Endothelial cell of umbilical vein (primary cell): ENCODE results near the gene TIAM1. TPM values are rescaled to one million over a fixed set of nuclear protein-coding genes. Genes with fewer than 3 reads are reported as not detected.

Source experiments
- BruUV-seq: library from RNA; stranded (reverse); fragments of 400-500 nt; replicated peaks from 2 replicates; lab custom pipeline; 2021; lab: Mats Ljungman, UMichigan
- CTCF ChIA-PET: fragments of 300-600, 350-600 bp; sonication (Branson Sonifier 250); formaldehyde crosslinking; loops from one replicate; lab custom pipeline; 2021; ENCODE audit warnings: antibody characterized with exemption, inconsistent platforms; lab: Charles Lee
- POLR2A ChIA-PET: fragments of 300-600, 350-600 bp; sonication (Branson Sonifier 250); formaldehyde crosslinking; loops from one replicate; lab custom pipeline; 2021; ENCODE audit warnings: antibody characterized with exemption, inconsistent platforms; lab: Charles Lee
- DNase-seq: peaks from one replicate; pipeline ENCODE4 v3.0.0-alpha.2; 2011; ENCODE audit warnings: low read depth, low spot score
- FAIRE-seq: peaks from 2 replicates; lab custom pipeline; 2011; peaks lifted over from hg19 to GRCh38; lab: Jason Lieb, UNC
- H2AFZ ChIP-seq: 2 replicates; pipeline ENCODE4 v1.6.0; 2012; ENCODE audit warnings: low read depth, low read length, control low read depth, inconsistent platforms
- H3K27ac ChIP-seq: 2 replicates; pipeline ENCODE4 v1.5.1; 2011; ENCODE audit warnings: low read depth, mild to moderate bottlenecking, control low read depth, low read length, moderate library complexity; ENCODE audit not compliant: insufficient read depth
- H3K27me3 ChIP-seq, 2 experiments: 2 replicates each; pipeline versions ENCODE4 v1.6.0 to v1.6.1; 2011; ENCODE audit warnings: low read length in 2 of 2, mixed read lengths in 1 of 2; ENCODE audit not compliant: control insufficient read depth in 2 of 2, insufficient read depth in 2 of 2
- H3K36me3 ChIP-seq, 2 experiments: 2 replicates in 1 of 2; 3 replicates in 1 of 2; pipeline ENCODE4 v1.5.1; 2011; ENCODE audit warnings: low read length in 2 of 2, mild to moderate bottlenecking in 1 of 2, moderate library complexity in 1 of 2; ENCODE audit not compliant: control insufficient read depth in 2 of 2, insufficient read depth in 2 of 2; ENCODE audit errors: extremely low read depth in 1 of 2
- H3K4me1 ChIP-seq: 3 replicates; pipeline ENCODE4 v1.5.1; 2011; ENCODE audit warnings: mild to moderate bottlenecking, low read length; ENCODE audit not compliant: control insufficient read depth, insufficient read depth; ENCODE audit errors: extremely low read depth
- H3K4me2 ChIP-seq: 2 replicates; pipeline ENCODE4 v1.6.1; 2011; ENCODE audit warnings: low read length, control low read depth, mixed read lengths; ENCODE audit not compliant: insufficient read depth
- H3K4me3 ChIP-seq, 3 experiments: fragments of 200-600 bp in 1 of 3; sonication (generic), shearing (Covaris generic) in 1 of 3; replicated peaks in 1 of 3; 2 replicates each; pipeline ENCODE4 v1.5.1; 2011 to 2016; ENCODE audit warnings: control low read depth in 3 of 3, low read length in 3 of 3, mild to moderate bottlenecking in 2 of 3, inconsistent platforms in 1 of 3, low read depth in 1 of 3, moderate library complexity in 1 of 3; ENCODE audit not compliant: insufficient read depth in 1 of 3
- H3K79me2 ChIP-seq: 2 replicates; pipeline ENCODE4 v1.6.0; 2012; ENCODE audit warnings: low read length, inconsistent platforms; ENCODE audit not compliant: control insufficient read depth, insufficient read depth
- H3K9ac ChIP-seq: replicated peaks from 2 replicates; pipeline ENCODE3; 2011; ENCODE audit warnings: low read length, control low read depth; ENCODE audit not compliant: insufficient read depth; ENCODE audit errors: extremely low read depth
- H3K9me1 ChIP-seq: replicated peaks from 3 replicates; pipeline ENCODE4 v1.6.0; 2011; ENCODE audit warnings: mild to moderate bottlenecking, low read length; ENCODE audit not compliant: control insufficient read depth, insufficient read depth; ENCODE audit errors: extremely low read depth
- H3K9me3 ChIP-seq: replicated peaks from 2 replicates; pipeline ENCODE4 v1.5.1; 2012; ENCODE audit warnings: low read length, inconsistent platforms; ENCODE audit not compliant: control insufficient read depth, insufficient read depth
- H4K20me1 ChIP-seq: replicated peaks from 2 replicates; pipeline ENCODE3; 2011; ENCODE audit warnings: mild to moderate bottlenecking, low read length; ENCODE audit not compliant: control insufficient read depth, insufficient read depth; ENCODE audit errors: extremely low read depth
- EZH2 ChIP-seq: IDR thresholded peaks from 2 replicates; pipeline ENCODE4 v1.6.1; 2012; ENCODE audit warnings: borderline replicate concordance, low read depth, mild to moderate bottlenecking, moderate library complexity, low read length, inconsistent platforms; ENCODE audit not compliant: severe bottlenecking
- FOS ChIP-seq: IDR thresholded peaks from 2 replicates; pipeline ENCODE4 v1.6.1; 2011; ENCODE audit warnings: mild to moderate bottlenecking, low read length, moderate library complexity, borderline replicate concordance; ENCODE audit not compliant: insufficient read depth
- GATA2 ChIP-seq: IDR thresholded peaks from 2 replicates; pipeline ENCODE4 v1.7.0; 2011; ENCODE audit warnings: low read depth, mild to moderate bottlenecking, moderate library complexity, mixed read lengths, low read length; ENCODE audit not compliant: insufficient read length, insufficient read depth
- JUN ChIP-seq: IDR thresholded peaks from 2 replicates; pipeline ENCODE4 v1.6.1; 2011; ENCODE audit warnings: borderline replicate concordance, low read depth; ENCODE audit not compliant: insufficient read length, insufficient read depth
- MYC ChIP-seq: IDR thresholded peaks from one replicate; pipeline ENCODE4 v1.6.1; 2011; ENCODE audit warnings: mild to moderate bottlenecking, low read depth, low read length
- POLR2AphosphoS5 ChIP-seq: IDR thresholded peaks from 2 replicates; pipeline ENCODE4 v1.6.1; 2012; ENCODE audit warnings: low read depth, mild to moderate bottlenecking, control low read depth, low read length, moderate library complexity; ENCODE audit not compliant: insufficient read depth
- dilution Hi-C: fragments of 300-500 bp; cut with MboI; formaldehyde crosslinking; loops from one replicate; pipeline ENCODE4 v1.15.0; 2019; ENCODE audit warnings: low sequenced_read_pairs; ENCODE audit not compliant: extremely low pct_ligation_motif_present
- intact Hi-C: fragments of 100-400 bp; cut with micrococcal nuclease; formaldehyde crosslinking; loops from one replicate; pipeline ENCODE4 v1.10.0; 2022
- polyA plus RNA-seq, 4 experiments: library from polyadenylated mRNA; depleted of rRNA in 3 of 4; stranded (reverse) in 3 of 4; unstranded in 1 of 4; fragments of >200 nt; gene quantifications; 2 replicates each; pipeline versions ENCODE4 v1.2.1 to v1.2.3, GENCODE V29; 2011 to 2012; ENCODE audit warnings: missing spikeins in 1 of 4
- total RNA-seq: library from RNA; stranded (reverse); gene quantifications from 2 replicates; pipeline ENCODE4 v1.2.3, GENCODE V29; 2021
- TF ChIP-seq, protein P1 (sequence below): IDR thresholded peaks from 2 replicates; pipeline ENCODE4 v1.6.1; 2011; ENCODE audit not compliant: insufficient read depth, insufficient read length
- TF ChIP-seq, protein P2 (sequence below), 2 donors: IDR thresholded peaks; 1 replicate in 1 of 2; 2 replicates in 1 of 2; pipeline ENCODE4 v1.5.1; 2011; ENCODE audit warnings: low read length in 2 of 2, mild to moderate bottlenecking in 2 of 2, moderate library complexity in 2 of 2, control low read depth in 1 of 2, inconsistent platforms in 1 of 2, low read depth in 1 of 2; ENCODE audit not compliant: insufficient read depth in 1 of 2; ENCODE audit errors: extremely low read depth in 1 of 2

Gene TIAM1
- total and polyA plus RNA-seq, 2 donors (not counting 3 experiments of a cell fraction or from before 2014, with no cell fraction given), result 0.21 to 0.86 TPM

DNA sequence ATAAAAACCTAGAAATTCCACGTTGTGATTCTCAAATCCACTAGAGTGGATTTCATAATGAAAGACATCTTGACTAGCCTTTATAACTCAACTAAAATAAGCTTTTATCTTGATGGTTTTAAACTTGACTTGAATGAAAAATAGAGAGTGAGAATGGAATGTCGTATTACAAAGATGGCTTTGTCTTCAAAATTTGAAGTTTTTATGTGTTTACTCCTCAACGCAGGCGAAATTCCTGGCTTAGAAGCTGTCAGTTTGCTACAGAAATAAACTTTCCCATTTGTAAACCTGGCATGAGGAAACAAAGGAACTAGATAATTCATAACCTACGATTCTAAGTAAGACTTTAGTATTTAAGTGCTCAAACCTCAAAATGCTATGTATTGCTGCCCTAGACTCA is 215.8 kb downstream of the TIAM1 start:
- no peak for DNase-seq
- intact Hi-C loops (no loop called here), dilution Hi-C loops (no loop called here)
- Histone ChIP-seq H3K9me3 (no peaks in the 10 kb centered on the region), H3K4me3 (no peak overlapping the region), H3K36me3 (no peaks in the 10 kb centered on the region), H3K9ac (no peak overlapping the region), H2AFZ (no peak overlapping the region), H3K27me3 (no peaks in the 10 kb centered on the region), H3K9me1 (no peaks in the 10 kb centered on the region), H3K79me2 (no peaks in the 10 kb centered on the region), H3K27ac (no peak overlapping the region), H3K4me1 (no peaks in the 10 kb centered on the region), H4K20me1 (no peaks in the 10 kb centered on the region), H3K4me2 (no peak overlapping the region)
- CTCF ChIA-PET, result no interaction called here
- no TSS peak for BruUV-seq
- no peak for FAIRE-seq
- no peak for TF ChIP-seq JUN
- POLR2A ChIA-PET, result no interaction called here

DNA sequence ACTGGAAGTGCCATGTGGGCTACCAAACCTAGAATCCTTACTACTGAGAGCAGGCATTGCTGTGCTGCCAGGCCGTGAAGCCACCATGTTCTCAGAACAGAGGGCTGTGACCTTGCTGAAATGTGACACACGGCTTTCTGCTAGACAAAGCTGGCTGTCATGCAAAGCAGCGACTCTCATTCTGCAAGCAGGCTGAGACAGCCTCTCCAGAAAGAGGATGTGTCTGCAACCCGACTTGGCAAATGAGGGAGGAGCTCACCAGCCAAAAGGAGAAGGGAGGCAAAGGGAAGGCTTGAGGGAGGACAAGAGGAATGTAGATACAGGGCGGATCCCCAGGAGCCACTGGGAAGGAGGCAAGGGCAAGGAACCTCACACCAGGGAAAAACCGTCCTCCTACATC is 220.1 kb downstream of the TIAM1 start:
- TF ChIP-seq, protein P1, sequence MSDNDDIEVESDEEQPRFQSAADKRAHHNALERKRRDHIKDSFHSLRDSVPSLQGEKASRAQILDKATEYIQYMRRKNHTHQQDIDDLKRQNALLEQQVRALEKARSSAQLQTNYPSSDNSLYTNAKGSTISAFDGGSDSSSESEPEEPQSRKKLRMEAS, result no peak
- TF ChIP-seq POLR2AphosphoS5 (no peak), EZH2 (no peak), MYC (no peak), GATA2 (no peak), JUN (no peak), FOS (no peak)
- TF ChIP-seq, protein P2, sequence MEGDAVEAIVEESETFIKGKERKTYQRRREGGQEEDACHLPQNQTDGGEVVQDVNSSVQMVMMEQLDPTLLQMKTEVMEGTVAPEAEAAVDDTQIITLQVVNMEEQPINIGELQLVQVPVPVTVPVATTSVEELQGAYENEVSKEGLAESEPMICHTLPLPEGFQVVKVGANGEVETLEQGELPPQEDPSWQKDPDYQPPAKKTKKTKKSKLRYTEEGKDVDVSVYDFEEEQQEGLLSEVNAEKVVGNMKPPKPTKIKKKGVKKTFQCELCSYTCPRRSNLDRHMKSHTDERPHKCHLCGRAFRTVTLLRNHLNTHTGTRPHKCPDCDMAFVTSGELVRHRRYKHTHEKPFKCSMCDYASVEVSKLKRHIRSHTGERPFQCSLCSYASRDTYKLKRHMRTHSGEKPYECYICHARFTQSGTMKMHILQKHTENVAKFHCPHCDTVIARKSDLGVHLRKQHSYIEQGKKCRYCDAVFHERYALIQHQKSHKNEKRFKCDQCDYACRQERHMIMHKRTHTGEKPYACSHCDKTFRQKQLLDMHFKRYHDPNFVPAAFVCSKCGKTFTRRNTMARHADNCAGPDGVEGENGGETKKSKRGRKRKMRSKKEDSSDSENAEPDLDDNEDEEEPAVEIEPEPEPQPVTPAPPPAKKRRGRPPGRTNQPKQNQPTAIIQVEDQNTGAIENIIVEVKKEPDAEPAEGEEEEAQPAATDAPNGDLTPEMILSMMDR (IDR thresholded peaks at IDR 0.05; ENCODE audit: extremely low read depth in 1 of 2, insufficient read depth in 1 of 2, low read depth in 1 of 2, low read length in 2 of 2), result no peak
- DNase-seq, result no peak
- BruUV-seq, result no TSS peak
- FAIRE-seq, result no peak
- H3K79me2 ChIP-seq, result no peaks in the 10 kb centered on the region
- no peak overlapping the region for H3K9ac ChIP-seq
- no peak overlapping the region for H3K4me3 ChIP-seq
- no peak overlapping the region for H3K27ac ChIP-seq
- H3K9me3 ChIP-seq, result no peaks in the 10 kb centered on the region
- H3K4me1 ChIP-seq, result no peaks in the 10 kb centered on the region
- no peaks in the 10 kb centered on the region for H4K20me1 ChIP-seq
- H2AFZ ChIP-seq, result no peak overlapping the region
- POLR2A ChIA-PET, result no interaction called here
- CTCF ChIA-PET, result no interaction called here
- intact Hi-C loops, result no loop called here
- no peaks in the 10 kb centered on the region for H3K9me1 ChIP-seq
- dilution Hi-C loops, result no loop called here
- H3K27me3 ChIP-seq, result no peaks in the 10 kb centered on the region
- no peaks in the 10 kb centered on the region for H3K36me3 ChIP-seq
- H3K4me2 ChIP-seq, result no peak overlapping the region
